KOPT-K1 (cell line): Measurements from ENCODE around the gene NCOA7.
A peak's percentile ranks its signal among the peaks of the same experiment; 100 is the strongest.

Source experiments
- H3K27ac ChIP-seq: fragments of 200-600 bp; sonication (generic); 2 replicates; pipeline ENCODE4 v1.5.1; 2016; ENCODE audit warnings: antibody characterized with exemption, mild to moderate bottlenecking, low read depth, low read length; ENCODE audit not compliant: poor library complexity, severe bottlenecking
- H3K36me3 ChIP-seq: fragments of 200-600 bp; sonication (generic); 2 replicates; pipeline ENCODE4 v1.5.1; 2017; ENCODE audit warnings: antibody characterized with exemption, mild to moderate bottlenecking, low read length, moderate library complexity; ENCODE audit not compliant: insufficient read depth
- H3K9me3 ChIP-seq: fragments of 200-600 bp; sonication (generic); 2 replicates; pipeline ENCODE4 v1.5.1; 2017; ENCODE audit warnings: antibody characterized with exemption, low read length, mild to moderate bottlenecking; ENCODE audit not compliant: insufficient read depth, poor library complexity, severe bottlenecking

NCOA7 gene, protein sequence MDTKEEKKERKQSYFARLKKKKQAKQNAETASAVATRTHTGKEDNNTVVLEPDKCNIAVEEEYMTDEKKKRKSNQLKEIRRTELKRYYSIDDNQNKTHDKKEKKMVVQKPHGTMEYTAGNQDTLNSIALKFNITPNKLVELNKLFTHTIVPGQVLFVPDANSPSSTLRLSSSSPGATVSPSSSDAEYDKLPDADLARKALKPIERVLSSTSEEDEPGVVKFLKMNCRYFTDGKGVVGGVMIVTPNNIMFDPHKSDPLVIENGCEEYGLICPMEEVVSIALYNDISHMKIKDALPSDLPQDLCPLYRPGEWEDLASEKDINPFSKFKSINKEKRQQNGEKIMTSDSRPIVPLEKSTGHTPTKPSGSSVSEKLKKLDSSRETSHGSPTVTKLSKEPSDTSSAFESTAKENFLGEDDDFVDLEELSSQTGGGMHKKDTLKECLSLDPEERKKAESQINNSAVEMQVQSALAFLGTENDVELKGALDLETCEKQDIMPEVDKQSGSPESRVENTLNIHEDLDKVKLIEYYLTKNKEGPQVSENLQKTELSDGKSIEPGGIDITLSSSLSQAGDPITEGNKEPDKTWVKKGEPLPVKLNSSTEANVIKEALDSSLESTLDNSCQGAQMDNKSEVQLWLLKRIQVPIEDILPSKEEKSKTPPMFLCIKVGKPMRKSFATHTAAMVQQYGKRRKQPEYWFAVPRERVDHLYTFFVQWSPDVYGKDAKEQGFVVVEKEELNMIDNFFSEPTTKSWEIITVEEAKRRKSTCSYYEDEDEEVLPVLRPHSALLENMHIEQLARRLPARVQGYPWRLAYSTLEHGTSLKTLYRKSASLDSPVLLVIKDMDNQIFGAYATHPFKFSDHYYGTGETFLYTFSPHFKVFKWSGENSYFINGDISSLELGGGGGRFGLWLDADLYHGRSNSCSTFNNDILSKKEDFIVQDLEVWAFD

DNA sequence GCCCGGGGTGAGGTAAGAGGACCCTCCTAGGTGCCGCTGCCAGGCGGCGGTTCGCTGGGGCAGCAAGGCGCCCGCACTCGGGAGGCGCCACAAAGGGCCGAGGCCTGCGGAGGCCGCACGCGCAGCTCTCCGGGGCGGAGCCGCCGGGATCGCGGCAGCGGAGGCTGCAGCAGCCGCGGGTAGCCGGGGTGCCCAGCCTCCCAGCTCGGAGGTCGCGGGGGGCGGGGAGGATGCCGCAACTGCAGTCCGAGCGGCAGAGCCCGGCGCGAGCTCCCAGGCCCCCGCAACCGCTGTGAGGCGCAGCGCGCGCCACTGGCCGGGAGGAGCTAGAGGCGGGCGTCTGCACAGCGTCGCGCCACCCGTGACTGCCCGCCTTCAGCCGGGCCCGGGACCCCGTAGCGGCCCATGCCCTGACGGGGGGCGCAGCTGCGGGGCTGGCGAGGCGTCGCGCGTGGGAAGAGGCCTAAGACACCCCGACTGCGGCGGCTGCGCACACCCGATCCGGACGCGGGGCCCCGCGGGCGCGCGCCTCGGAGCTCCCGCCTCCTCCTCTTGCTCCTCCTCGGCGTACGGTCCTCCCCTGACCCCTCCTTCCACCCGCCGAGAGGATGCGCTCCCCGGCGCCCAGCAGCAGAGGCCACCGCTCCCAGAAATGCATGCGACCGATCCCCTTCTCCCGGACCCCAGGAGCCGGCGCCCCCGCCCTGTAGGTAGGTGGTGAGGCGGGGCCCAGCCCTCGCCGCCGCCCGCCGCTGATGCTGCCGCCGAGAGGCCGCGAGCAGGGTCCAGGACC, at the start of gene NCOA7:
Gene NCOA7 (plus strand): TSS at position 603 of the 793 bp plus-strand sequence. CDS start 24,395 bp downstream, outside the sequence.
- H3K36me3 ChIP-seq: no peaks in the 10 kb centered on the region
- H3K27ac ChIP-seq: peak within 1 kb of the TSS; percentile 82
- no peaks in the 10 kb centered on the region for H3K9me3 ChIP-seq

DNA sequence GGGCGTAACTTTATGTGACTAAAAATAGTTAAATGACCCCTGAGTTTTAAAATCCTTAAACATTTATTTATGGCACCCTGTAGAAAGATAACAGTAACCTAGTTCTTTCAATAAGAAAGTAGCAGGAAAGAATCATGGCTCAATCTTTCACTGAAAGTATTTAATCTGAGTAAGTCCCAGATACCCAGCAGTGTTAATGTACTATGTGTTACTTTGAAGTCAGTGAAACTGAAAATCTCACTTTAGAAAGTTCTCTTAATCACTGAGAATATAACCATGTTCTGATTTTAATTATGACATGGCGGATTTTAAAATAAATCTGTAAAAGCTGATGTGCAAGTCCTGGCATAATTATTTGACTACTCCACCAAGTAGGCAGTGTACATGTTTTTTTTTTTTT, 49.4 kb upstream of the NCOA7 start:
- Histone ChIP-seq H3K36me3 (no peaks in the 10 kb centered on the region), H3K9me3 (no peaks in the 10 kb centered on the region), H3K27ac (no peak overlapping the region)

DNA sequence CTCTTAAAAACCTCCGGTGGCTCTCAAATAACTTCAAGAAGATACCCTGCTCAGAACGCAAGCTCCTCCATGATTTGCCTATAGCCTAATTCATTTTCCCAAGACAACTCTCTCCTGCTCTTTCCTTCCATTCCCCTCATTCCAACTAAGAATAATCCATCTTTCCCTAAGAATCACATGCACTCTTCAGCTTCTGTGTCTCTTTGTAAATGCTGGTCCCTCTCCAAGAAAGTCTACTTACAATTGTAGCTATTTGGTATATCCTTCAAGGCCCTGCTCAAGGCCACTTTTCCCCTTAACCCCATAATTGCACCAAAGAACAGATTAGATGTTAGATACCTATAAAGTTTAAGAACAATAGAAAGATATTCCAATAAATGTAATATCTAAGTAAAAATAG, 48.7 kb upstream of the NCOA7 start:
- Histone ChIP-seq H3K36me3 (no peaks in the 10 kb centered on the region), H3K9me3 (no peaks in the 10 kb centered on the region), H3K27ac (no peak overlapping the region)

DNA sequence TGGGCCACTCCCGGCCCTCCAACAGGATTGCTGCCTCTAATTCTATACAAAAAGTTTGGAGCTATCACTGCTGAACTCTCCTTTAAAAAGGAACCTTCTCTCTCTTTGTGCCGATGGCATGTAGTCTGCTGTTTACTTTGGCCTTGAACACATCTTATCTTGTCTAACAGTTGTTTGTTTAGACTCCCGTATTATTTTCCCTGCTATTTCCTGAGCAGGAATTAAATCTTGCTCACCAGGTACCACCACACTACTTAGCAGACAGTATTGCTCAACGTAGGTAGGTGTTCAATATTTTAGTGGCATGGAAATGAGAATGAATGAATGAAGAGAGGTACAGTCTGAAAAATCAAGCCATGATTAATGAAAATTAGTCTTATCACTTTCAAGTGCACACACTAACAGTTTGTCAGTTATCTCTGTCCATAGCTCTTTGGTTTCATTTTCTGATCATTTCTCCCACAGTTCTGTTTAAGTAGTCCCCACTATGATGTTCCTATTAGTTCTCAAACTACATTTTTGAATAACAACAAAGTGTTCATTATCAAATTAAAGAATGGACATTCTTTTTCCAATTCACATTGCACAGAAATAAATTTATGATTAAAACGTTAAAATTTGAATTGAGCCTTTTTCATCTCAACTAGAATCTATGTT, 48.2 kb upstream of the NCOA7 start:
- no peaks in the 10 kb centered on the region for H3K36me3 ChIP-seq
- no peaks in the 10 kb centered on the region for H3K9me3 ChIP-seq
- no peak overlapping the region for H3K27ac ChIP-seq

DNA sequence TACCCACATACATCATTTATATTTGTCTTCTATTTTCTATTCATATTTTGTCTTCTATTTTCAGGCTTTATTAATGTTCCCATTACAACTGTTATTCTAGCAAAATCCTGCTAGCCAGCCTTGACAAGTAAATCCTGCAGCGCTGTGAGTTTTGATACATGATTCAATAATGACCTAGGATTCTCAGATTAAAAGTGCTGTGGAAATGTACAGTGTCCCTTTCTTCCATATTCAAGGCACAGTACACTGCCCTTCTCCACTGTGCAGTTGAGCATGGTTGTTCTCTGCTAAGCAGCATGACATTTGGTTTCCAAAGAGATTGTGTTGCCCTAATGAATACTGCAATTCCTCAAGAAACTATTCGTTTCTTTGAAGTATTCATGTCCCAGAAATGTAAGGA, 47.2 kb upstream of the NCOA7 start:
- Histone ChIP-seq H3K27ac (no peak overlapping the region), H3K9me3 (no peaks in the 10 kb centered on the region), H3K36me3 (no peaks in the 10 kb centered on the region)

DNA sequence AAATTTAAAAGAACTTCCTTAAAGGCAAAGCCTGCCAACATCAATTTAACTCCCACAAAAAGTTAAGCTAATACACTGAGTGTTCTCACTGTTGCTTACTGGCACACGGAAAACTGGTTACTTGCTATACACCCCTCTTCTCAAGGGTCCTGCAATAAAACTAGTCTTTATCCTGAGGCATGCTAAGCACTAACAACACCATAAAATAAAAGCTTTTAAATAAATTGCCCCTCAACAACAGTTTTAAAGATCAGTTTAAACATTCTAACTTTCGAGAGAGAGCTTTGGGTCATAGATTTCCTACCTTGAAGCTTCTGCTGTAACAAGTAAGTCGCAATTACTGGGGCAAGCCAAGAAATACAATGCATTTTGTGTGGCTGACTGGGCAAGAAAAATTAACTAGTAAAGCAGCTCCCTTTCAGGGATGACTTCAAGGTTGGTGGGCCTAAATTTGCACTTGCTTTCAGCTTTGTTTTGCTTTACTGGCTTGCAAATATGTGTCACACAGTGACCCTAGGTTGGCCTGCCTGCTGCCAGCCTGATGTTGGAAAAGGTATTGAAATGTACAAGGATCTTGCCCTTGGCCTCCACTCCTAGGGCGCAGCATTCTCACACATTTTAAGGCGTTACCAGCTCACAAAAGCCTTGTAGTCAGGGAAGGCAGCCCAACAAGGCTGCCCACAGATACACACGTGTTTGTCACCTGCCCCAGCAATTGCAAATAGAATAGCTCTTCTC, 45.3 kb upstream of the NCOA7 start:
- Histone ChIP-seq H3K27ac (no peak overlapping the region), H3K9me3 (no peaks in the 10 kb centered on the region), H3K36me3 (no peaks in the 10 kb centered on the region)

DNA sequence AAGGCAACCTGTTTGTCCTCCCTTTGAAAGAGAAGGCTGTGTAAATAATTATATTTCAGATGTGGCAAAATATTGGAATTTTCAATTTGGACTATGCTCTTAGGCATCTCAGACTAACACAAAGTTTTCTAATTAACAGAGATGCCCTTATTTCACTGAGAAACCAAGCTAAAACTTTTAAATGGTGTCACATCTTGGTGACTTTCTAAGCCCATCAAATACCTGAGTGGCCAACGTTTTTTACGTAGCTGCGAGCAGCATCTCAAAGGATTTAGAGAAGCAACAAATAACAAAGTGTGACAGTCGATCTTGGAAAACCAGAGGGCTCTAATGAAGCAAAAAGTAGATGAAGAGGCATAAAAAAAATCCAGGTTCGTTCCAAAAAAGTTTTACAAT, 44.7 kb upstream of the NCOA7 start:
- no peak overlapping the region for H3K27ac ChIP-seq
- H3K36me3 ChIP-seq: no peaks in the 10 kb centered on the region
- no peaks in the 10 kb centered on the region for H3K9me3 ChIP-seq

DNA sequence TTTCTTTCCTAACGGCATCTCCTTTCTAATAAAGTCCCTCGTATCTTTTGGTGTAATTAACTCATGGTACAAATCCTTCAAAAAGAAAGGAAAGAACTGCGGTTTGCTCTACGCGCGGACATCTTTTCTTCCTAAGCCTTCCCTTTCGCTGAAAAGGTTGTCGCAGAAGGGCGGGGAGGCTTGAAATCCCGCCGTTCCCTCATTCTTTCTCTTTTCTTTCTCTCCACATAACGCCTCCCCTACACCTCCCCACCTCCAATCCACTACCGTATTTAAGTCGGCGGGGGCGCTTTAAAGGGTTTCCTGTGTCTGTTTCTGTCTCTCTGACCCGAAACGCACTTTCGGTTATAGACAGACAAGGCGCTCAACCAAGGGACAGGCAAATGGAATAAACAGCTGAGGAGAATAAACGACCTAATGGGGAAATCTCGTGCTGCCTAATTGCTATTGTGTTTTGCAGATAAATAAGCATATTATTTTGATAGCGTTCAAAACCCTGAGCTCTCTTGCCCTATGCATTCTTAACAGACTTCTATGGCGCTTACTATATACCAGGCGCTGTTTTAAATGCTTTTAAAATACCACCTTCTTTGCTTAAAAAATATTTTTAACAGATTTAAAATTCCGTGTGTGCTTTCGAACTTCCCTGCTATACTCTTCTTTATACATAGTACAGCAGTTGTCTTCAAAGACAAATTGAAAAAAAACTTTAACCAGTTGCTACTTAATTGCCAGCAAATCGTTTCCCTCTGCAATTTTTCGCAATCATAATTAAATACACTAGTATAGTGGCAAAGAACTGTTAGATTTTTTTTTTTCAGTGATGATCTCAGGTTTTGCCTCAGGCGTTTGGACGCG, 43.8 kb upstream of the NCOA7 start:
- Histone ChIP-seq H3K36me3 (no peaks in the 10 kb centered on the region), H3K27ac (no peak overlapping the region), H3K9me3 (no peaks in the 10 kb centered on the region)

DNA sequence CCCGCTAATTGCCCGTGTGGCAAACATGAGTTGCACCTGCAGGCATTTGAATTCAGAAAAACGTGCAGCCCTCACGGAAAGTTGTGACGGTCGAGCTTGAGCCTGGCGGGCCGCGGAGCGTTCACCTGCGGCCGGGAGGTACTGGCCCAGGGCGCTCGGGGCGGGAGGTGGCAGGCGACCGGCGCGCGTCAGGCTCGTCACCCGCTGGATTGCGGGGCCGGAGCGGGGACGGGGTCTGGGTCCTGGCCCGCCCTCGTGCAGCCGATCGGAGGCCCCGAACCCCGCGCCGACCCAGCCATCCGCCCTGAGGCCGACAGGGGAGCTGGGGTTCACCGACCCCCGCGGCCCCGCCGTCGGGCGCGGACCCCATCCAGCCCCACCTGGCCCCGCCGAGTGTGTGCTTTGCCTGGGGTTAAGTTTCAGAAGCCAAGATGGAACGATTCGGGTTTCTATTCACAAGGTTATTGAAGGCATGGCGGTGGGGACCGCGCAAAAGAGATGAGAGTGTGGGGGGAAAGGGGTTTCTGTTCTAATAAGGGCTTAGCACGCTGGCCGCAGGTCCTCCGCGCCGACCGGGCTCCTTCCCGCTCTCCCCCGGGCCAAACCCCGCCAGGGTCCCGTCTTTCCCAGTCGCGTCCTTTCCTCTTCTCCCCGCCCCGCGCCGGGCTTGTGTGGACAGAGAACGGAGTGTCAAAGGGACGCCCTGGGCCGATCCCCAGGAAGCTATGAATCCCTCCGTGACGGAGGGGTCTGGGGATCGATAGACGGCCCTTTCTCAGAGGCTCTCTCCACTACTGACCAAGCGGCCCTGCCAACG, 43.0 kb upstream of the NCOA7 start:
- Histone ChIP-seq H3K27ac (no peak overlapping the region), H3K9me3 (no peaks in the 10 kb centered on the region), H3K36me3 (no peaks in the 10 kb centered on the region)

DNA sequence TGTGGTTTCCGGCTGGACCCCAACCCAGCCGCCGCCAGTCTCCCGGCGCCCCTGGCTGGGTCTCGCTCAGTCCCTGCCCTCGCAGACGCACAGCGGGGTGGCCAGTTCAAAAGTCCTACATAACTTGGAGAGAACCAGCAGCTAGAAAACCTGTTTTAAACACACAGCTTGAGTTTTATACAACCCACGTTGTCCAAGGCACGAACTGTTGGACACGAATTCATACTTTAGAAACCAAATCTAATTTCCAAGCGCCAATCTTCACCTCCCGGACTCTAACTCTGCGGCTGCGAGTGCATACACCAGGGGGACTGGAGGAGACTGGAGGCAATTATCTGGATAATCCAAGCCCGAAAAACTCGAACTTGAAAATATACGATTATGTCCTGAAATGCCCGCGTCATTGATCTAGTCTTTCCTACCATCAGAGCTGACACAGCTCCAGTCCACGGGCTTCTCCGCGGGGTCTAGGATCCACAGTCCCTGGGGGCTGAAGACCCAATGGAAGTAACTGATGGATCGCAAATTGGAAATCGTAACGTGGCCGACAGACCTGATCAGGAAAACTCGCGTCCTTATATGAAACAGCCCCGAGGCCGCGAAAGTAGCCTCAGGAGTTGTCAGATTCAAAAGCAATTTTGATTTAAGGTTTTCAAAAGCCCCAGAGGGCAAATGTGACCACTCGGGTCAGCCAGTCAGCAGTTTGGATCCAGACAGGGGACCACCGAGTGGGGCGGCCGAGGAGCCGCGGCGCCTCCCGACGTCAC, 42.2 kb upstream of the NCOA7 start:
- H3K9me3 ChIP-seq: no peaks in the 10 kb centered on the region
- H3K27ac ChIP-seq: no peak overlapping the region
- H3K36me3 ChIP-seq: no peaks in the 10 kb centered on the region

DNA sequence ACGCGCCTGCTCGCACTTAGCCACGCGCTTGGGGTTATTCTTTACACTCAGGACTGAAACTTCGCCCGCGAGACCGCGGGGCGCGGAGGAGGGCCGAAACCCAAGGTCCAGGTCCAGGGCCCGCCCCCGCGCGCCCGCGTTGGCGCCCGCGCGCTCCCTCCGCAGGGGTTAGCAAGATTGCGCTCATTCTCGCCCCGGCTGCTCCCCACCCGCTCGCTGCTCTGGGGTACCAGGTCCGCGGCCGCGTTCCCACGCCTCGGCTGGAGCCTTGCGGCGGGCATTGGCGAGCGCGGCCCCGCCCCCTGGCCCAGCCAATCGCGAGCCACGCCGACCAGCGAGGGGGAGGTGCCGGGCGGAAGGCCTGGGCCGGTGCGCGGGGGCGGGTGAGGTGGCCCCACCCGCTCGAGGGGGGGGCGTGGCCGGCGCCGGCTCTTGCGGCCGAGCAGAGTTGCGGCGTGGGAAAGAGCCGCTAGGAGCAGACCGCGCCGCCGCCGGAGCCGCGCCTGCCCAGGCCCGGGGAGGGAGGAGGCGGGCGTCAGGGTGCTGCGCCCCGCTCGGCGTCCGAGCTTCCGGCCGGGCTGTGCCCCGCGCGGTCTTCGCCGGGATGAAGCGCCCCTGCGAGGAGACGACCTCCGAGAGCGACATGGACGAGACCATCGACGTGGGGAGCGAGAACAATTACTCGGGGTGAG, 41.4 kb upstream of the NCOA7 start, which contains the start of gene HEY2:
Gene HEY2 (plus strand): TSS at position 460 of the 692 bp plus-strand sequence. CDS start 145 bp downstream, at position 605.
- Histone ChIP-seq H3K27ac (no peak within 1 kb of the TSS), H3K9me3 (no peaks in the 10 kb centered on the region), H3K36me3 (no peaks in the 10 kb centered on the region)
